PC-3 (cell line): ENCODE data around the gene NKTR.

Experiments used
- CTCF ChIP-seq: fragments of 300-600 bp; sonication (generic); conservative IDR thresholded peaks from 2 replicates; pipeline ENCODE4 v1.5.1; 2017; ENCODE audit warnings: antibody characterized with exemption, low read depth, mild to moderate bottlenecking, low read length
- EZH2 ChIP-seq: fragments of 300-600 bp; sonication (generic); IDR thresholded peaks from one replicate; pipeline ENCODE4 v1.6.1; 2017; ENCODE audit warnings: antibody characterized with exemption, mild to moderate bottlenecking, low read length; ENCODE audit not compliant: unreplicated experiment
- EZH2phosphoT487 ChIP-seq: fragments of 300-600 bp; sonication (generic); IDR thresholded peaks from 2 replicates; pipeline ENCODE4 v1.6.1; 2018; ENCODE audit warnings: mild to moderate bottlenecking, antibody characterized with exemption, low read length, borderline replicate concordance

- TF ChIP-seq CTCF (peak; percentile 44; the same call in 1 of the 2 replicates), EZH2 (no peak), EZH2phosphoT487 (no peak)
Observed at GRCh38 chr3:42581709-42582473, 18.6 kb upstream of the NKTR start, which contains the start of gene SEC22C.
